ENCODE data around the gene HCRT.
"Not testable (repeated sequence)": the region's sequence is repeated elsewhere in the genome, so short reads cannot be mapped to it uniquely, and the experiment has no call there.

HCRT gene

GRCh38 chr17:42179335-42179734 is 5.9 kb downstream of the HCRT start:
- no peak for DNase-seq

- DNase-seq = no peak
Observed at GRCh38 chr17:42178817-42179216, 6.4 kb downstream of the HCRT start.

GRCh38 chr17:42177684-42178083 is 7.6 kb downstream of the HCRT start:
- DNase-seq = no peak

GRCh38 chr17:42174126-42174783 is 11.0 kb downstream of the HCRT start:
- no peak for DNase-seq

- no peak for DNase-seq
Observed at GRCh38 chr17:42171831-42172230, 13.4 kb downstream of the HCRT start.

- no peak for DNase-seq
Observed at GRCh38 chr17:42169351-42169750, 15.9 kb downstream of the HCRT start.

GRCh38 chr17:42167807-42168206 is 17.4 kb downstream of the HCRT start:
- DNase-seq = no peak

- no peak for DNase-seq
Observed at GRCh38 chr17:42166196-42166763, 19.0 kb downstream of the HCRT start.

- DNase-seq = no peak
Observed at GRCh38 chr17:42165751-42166150, 19.5 kb downstream of the HCRT start.

GRCh38 chr17:42163696-42164407 is 21.4 kb downstream of the HCRT start:
- DNase-seq = no peak

GRCh38 chr17:42163113-42163512 is 22.1 kb downstream of the HCRT start:
- DNase-seq = no peak

GRCh38 chr17:42160531-42160910 is 24.7 kb downstream of the HCRT start:
- no peak for DNase-seq

GRCh38 chr17:42159796-42160530 is 25.3 kb downstream of the HCRT start:
- DNase-seq = no peak

GRCh38 chr17:42155614-42156045 is 29.6 kb downstream of the HCRT start:
- DNase-seq = no peak

- DNase-seq = no peak
Observed at GRCh38 chr17:42153919-42154742, 31.1 kb downstream of the HCRT start.

- DNase-seq = no peak
Observed at GRCh38 chr17:42146911-42147607, 38.2 kb downstream of the HCRT start.

GRCh38 chr17:42143138-42143537 is 42.1 kb downstream of the HCRT start:
- DNase-seq = not testable (repeated sequence)

GRCh38 chr17:42142371-42142896 is 42.8 kb downstream of the HCRT start:
- DNase-seq = no peak

GRCh38 chr17:42141382-42141781 is 43.9 kb downstream of the HCRT start:
- DNase-seq = no peak

- DNase-seq = not testable (repeated sequence)
Observed at GRCh38 chr17:42140690-42141089, 44.6 kb downstream of the HCRT start.

- no peak for DNase-seq
Observed at GRCh38 chr17:42138749-42139492, 46.3 kb downstream of the HCRT start.

All from 8988T (cell line).